Activated T-cell treated with anti-CD3 and anti-CD28 coated beads for 24 hours (primary cell): ENCODE results near the gene FGD1.

Source experiments
- DNase-seq: peaks from one replicate; pipeline ENCODE4 v3.0.0-alpha.2; 2020; ENCODE audit warnings: low read depth

The FGD1 gene

DNA sequence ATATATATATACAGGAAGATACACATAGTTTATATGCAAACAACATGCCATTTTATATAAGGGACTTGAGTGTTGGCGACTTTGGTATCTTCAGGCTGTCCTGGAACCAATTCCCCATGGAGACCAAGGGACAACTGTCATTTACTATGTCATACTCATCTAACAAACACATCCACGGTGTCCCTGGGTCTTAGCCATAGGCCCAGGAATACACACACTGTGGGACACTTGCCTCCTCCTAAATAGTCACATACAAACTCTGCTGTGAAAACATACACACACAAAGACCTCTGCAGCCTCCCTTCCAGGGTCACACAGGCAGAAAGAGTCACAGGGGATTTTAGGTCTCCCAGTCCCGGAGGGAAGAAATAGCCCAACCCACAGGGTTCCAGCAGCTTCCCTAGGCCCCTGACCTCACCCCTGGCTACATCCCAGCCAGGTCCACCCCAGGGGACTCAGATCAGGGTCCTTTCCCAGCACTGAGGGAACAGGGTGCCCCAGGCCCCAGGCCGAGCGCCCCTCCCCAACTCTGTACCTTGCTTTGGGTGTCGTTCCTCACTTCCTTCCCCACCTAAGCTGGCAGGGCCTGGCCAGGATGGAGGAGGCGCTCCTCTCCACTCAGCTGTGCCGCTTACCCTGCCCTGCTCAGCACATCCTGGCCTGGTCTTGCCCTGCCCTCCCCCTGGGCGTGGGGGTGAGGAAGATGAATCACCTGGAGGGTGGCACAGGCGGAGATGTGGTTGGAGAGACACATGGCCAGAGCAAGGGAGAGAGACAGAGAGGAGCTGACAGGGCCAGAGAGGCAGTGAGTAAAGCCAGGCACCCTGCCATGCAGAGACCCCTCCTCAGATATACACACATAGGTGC lies 21.8 kb downstream of the FGD1 start:
- DNase-seq, result no peak

DNA sequence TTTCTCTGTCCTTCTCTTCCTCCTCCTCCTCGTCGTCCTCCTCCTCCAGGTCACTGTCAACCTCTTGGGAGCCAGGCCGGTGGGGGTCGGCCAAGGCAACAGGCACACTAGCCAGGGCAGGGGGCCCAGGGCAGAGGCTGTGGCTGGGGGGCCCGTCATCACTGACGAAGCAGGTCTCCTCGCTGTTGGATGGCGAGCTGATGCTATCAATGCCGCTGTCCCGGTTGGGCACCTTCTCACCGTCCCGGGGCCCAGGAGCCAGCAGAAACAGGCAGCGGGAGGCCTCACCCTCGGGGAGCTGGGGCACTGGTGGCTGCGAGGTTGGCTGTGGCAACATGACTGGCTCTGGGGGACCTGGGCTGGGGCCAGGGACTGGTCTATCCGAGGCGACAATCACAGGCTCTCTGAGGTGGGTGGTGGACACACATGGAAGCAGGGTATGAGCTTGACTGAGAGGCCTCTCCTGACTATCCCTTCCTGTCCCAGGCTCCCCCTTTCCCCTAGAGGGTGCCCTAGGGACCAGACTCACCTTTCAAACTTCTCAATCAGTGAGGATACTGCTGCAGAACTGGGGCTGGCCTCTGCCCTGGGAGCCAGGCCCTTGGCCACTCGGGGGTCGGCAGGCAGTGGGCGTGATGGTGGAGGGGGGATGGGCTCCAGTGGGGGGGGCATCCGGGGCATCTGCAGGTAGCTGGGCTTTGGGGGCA lies 25.8 kb downstream of the FGD1 start:
- no peak for DNase-seq

DNA sequence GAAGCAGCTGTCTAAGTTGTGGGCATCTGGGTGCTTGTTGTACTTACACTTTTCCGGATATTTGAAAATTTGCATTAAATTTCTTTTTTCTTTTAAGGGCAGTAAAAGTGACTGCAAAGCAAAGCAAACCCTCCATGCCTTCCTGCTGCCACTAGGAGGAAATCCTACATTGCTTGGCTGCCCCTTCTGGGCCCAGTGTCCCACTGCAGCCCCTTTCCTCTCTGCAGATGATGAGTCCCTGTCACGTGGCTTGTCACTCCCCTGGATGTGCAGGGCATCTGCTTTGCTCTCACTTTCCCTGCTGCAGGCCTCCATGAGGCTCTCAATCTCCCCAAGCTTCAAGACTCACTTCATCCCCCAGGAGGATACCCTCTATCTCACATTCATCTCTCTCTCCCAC lies 43.1 kb downstream of the FGD1 start:
- DNase-seq, result no peak

DNA sequence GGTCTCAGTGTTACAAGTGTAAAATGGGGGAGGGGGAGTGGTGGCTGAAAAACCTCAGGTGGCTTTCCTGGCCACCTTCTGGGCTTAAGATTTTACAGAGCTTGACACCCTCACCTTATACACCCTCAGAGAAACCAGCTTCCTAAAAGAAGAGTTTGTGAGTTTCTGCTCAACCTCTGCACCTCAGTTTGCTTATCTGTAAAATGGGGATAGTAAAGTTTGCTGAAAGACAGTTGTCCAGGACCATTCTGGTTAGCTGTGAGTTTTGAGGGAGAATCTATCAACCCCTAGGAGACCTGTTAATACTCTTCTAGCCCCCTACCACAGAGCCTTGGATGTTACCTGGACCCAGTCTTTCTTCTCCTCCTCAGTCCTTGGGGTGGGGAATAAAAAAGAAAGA lies 46.1 kb downstream of the FGD1 start:
- no peak for DNase-seq

DNA sequence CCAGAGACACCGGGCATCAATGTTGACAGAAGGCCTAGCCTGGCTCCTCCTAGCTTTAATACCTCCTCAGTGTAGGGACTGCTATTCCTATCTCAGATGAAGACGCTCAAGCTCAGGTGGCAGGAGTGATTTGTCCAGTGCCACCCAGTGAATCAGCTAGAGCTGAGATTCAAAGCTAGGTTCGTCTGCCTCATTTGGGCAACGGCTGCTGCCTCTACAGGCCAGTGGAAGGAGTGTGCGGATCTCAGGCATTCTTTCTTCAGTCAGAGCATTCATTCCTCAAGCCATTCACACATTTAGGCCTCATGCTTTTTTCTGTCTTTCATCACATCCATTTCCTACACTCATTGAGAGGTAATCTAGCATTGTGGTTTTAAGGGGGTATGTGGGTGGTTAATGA lies 48.6 kb downstream of the FGD1 start:
- no peak for DNase-seq

DNA sequence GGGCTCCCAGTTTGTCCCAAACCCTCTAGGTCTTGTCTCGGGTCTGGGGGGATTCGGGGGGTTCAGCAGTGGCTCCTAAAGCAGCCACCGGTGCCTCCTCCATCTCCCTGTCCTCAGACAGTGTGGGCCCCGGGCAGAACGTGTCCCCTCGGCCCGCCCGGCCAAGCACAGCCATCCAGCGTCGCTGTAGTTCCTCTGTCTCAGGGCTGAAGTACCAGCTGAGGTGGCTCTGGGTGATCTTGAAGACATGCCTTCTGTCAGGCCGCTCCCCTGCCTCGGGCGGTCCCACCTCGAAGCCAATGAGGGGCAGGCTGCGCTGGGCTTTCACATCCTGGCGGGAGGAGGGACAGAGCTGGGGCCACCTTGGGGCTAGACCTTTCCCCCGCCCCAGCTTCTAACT lies 50.0 kb downstream of the FGD1 start:
- DNase-seq, result no peak

DNA sequence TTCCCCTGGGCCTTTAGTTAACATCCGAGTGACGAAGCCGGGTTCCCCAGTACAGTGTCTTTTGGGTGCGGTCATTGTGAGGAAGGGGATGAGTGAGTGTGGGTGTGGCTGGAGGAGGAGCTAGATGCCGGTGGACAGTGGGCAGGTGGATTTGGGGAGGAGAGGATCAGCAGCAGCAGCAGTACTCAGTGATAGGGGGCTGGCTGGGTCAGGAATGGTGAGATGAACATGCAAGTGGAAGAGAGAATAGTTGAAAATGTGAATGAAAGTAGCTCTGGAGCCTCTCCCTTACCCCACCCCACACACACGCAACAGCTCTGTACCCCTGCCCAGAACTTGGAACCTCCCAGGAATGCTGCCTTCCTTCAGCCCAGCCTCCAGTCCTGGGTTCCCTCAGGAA lies 51.3 kb downstream of the FGD1 start:
- no peak for DNase-seq

DNA sequence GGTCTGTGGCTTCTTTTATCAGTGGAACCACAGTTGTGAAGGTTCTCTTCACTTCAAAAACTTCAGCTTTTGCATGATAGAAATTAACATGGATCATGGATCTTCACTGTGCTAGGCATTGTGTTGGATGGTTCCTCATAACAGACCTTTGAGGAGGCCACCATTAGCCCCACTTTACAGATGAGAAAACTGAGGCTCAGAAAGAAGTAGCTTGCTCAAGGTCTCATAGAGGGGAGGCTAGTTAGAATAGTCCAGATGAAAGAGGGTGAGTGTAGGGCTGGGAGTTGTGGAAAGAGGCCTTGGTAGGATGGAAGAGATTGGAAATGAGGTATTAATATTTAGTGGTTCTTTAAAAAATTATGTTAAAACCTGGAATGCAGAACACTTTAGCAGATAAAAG lies 53.2 kb downstream of the FGD1 start:
- DNase-seq, result no peak

DNA sequence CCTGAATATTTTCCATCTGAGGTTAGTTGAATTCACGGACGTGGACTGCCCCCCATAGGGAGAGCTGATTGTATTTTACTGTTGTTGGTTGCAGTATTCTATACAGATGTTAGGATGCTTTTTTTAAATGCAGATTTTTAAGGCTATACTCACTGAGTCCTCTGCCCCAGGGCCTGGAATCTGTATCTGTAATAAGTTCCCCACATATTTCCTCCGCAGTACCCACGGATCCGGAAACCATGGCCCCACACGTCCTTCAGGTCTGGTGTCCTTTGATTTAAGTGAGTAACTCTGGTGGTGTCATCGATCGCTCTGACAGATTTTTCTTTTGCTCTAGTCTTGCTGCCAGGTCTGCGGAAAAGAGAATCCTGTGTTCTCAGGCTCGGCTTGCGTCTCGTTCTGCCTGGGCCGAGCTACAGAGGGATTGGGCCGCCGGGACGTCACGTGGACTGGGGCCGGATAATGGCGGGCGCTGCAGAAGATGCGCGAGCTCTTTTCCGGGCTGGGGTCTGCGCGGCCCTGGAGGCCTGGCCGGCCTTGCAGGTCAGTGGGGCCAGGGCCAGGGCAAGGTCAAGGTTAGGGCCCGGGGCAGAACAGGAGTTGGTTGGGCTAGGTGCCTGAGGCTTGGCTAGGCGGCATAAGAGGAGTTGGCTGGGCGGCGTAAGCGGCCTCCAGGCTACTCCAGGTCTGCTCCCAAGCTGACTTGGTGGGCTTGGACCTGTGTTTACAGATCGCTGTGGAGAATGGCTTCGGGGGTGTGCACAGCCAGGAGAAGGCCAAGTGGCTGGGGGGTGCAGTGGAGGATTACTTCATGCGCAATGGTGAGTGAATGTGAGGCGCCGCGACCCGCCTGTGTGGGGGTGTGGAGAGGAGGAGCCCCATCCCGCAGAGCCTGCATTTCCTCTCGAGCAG lies 55.8 kb downstream of the FGD1 start, which contains the start of gene TSR2:
Gene TSR2 (plus strand): TSS at position 445 of the 912 bp plus-strand sequence. CDS start 18 bp downstream, at position 463.
- DNase-seq, result peak; percentile 69

DNA sequence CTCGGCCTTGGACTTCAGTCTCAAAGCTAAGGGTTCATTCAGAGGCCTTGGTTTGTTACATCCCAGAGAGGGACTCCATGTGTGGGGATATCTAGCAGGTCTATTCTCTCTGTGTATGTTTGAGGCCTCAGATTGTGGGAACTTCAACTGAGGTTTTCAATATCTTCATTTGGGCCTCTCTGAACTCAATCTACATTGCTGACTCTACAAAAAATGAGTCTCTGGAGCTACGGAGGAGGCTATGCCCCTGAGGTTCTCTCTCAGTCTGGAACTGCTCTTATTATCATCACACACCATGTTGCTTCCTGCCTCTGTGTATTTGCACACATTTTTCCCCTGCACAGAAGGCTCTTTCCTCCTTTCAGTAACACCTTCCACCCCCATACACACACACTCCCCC lies 60.9 kb downstream of the FGD1 start:
- no peak for DNase-seq

DNA sequence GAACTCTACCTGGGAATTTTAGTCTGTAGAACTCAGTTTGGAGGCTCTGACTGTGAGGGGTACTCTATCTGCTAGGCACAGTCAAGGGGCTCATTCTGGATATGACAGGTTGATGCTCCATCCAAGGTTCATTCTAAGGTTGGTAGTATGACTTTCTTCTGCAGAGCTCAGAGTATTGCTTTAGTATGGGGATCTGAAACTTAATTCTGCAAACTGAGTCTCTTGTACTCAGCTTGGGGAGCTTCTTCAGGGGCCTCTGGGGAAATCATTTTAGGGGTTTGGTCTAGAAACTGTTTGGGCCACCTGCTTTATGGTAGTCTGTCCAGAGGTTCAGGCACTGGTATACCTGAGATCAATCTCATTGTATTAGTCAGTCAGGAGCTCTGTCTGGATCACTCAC lies 65.5 kb downstream of the FGD1 start:
- DNase-seq, result no peak

DNA sequence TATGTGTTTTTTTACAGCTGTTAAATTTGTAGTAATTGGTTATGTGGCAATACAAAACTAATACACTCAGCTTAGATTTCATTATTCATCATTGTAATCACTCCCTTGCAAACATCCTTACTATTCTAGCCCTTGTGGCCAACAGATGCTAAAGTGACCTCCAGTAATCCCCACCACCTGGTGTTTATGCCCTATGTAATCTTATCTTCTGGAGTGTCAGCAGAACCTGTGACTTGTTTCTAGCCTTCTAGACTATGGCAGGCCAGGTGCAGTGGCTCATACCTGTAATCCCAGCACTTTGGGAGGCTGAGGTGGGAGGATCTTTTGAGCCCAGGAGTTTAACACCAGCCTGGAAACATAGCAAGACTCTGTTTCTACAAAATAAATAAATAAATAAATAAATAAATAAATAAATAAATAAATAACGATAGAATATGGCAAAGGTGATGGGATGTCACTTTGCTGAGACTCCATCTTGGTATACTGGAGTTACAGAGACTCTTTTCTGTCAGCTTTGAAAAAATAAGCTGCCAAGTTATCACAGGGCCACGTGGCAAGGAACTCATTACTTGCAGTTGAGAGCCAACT lies 68.1 kb downstream of the FGD1 start:
- no peak for DNase-seq

DNA sequence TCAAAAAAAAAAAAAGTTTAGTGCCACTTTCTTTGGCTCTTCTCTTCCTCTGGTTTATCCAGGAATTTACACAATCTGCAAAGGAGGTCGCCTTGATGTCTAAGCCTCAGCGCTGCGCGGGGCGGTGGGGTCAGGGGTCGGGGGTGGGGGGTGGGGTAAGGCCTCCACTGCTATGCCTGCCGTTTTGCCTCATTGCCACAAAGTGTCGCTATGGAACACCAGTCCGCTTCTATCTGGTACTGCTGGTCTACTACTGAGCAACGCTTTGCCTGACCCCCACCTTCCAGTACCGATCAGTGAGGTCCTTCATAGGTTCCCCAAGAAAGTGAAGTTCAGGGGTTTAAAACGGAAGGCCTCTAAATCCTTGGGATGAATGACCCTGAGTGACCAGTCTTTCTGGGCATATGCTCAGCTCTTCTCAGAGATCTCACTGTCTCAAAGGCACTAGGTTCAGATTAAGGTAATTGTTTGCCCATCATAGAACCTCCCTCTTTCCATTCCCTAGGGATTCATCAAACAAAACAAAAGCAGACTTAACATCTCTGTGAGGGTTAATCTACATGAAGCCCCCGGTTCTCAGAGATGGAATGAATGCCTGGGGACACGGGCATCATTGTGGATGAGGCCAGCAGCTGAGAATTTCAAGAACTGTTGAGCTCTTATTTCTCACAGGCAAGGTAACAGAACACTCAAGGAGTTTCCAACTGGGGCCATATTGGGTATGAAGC lies 72.7 kb downstream of the FGD1 start:
- no peak for DNase-seq

DNA sequence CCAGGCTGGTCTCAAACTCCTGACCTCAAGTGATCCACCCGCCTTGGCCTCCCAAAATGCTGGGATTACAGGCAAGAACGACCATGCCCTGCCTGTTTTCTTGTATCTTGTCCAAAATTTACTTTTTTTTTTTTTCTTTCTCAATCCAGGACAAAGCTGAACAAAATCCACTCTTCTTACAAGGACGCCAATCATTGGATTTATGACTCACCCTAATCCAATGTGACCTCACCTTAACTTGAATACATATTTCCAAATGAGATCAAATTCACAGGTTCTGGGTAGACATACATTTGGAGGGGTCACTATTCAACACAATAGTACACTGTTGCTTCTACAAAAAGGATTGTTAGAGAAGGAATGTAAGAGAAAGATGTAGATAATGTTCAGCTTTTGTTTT lies 73.9 kb downstream of the FGD1 start:
- DNase-seq, result no peak

DNA sequence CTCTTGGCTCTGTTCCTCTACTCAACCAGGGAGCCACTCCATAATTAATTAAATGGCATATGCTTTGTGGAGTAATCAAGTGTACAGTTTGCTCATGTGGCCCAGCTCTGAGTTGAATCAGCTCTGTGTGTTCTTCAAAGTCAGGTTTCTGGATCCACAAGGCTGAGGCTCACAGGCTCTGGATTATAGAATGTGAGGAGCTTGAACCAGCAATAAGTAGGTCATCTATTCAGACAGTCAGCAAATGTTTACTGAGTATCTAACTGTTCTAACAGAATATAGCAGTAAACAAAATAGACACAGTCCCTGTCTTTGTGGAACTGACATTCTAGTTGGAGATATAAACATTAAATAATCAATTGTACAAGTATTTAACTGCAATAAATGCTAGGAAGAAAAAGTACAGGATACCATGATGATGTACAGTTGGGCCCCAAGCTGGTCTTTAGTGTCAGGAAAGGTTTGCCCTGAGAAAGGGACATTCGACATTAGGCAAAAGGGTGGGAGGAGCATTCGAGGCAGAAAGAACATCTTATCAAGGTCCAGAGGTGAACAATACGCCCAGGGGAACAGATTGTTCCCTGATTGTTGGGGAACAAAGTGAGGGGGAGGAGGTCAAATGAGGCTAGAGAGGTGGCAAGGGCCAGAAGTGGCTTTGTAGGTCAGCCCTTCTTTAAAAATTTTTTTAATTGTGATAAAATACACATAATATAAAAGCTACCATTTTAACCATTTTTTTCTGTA lies 76.3 kb downstream of the FGD1 start:
- no peak for DNase-seq

DNA sequence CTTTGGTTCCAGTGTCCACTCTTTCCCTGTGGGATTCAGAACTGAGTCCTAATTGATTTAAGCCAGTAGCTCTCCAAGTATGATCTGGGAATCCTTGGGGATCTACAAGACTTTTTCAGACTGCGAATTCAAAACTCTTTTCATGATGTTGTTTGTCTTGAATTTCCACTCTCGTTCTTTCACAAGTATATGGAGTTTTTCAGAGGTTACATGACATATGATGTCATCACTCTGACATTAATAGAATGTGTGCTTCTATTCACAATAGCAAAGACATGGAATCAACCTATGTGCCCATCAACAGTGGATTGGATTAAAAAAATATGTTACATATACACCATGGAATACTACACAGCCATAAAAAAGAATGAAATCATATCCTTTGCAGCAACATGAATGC lies 79.1 kb downstream of the FGD1 start:
- no peak for DNase-seq

DNA sequence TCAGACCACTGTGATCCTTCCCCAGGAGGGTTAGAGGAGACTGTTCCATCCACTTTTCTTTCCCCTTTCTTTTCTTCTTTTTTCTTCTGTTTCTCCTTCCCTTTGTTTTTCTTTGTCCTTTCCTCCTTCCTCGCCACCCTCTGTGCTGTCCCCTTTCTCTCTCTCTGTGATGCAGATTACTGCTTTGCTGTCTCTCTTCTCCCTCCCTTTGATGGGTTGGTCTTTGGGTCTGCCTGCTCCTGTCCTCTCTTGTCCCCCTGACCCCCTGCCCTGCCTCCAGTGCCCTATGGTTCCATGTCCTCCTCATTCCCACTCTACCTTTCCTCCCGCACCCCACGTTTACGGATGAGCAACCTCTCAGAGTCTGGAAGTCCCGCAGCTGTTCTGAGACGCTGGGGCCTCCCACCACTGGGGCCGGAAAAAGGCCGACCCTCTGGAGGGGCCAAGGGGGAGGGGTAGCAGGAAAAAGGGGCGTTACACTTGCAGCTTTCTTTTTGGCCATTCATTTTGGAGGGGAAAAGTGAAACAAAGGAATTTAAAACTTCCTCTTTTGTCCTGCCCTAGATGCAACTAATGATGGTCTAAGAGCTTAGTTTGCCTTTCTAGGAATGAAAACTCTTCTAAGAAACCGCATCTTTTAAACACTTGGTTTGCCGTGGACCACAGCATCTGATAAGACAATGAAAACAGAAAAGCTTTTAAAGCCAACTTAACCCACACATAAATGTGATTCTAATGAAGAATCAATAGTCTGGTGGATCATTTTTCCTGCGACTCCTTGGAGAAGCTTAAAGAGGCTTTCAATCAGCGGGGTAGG lies 80.3 kb downstream of the FGD1 start:
- no peak for DNase-seq

DNA sequence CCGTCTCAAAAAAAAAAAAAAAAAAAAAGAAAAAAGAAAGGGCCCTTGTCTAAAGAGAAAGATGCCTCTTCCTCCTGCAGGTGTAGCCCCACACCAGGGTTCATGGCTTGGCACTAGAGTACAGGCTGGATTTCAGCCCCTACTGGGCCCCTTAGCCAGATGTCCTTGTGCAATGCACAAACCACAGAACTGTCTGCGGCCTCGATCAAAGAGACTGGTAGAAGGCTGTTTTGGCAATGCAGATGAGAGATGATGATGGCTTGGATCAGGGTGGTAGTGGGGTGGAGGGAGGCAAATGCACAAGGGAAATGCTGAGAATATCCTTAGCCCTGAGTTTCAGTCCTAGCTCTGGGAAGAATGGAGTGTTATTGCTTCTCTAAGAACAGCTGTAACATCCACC lies 82.3 kb downstream of the FGD1 start:
- DNase-seq, result no peak

DNA sequence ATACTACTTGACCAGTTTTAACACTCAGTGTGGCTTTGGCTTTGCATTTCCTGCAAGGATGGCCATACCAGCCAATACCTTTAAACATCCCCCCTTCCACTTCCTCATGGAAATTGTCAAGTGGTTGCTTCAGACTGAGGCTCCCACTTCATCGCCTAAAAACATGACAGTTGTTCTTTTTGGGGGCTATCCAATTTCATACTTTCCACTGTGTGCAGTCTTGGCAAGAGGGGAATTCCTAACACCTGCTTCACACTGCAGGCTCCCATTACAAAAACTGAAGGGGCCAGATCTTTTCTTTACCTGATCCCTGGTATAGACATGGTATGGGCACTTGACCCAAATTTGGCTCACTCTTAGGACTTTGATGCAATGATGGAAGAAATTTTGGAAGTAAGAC lies 84.3 kb downstream of the FGD1 start:
- DNase-seq, result no peak

DNA sequence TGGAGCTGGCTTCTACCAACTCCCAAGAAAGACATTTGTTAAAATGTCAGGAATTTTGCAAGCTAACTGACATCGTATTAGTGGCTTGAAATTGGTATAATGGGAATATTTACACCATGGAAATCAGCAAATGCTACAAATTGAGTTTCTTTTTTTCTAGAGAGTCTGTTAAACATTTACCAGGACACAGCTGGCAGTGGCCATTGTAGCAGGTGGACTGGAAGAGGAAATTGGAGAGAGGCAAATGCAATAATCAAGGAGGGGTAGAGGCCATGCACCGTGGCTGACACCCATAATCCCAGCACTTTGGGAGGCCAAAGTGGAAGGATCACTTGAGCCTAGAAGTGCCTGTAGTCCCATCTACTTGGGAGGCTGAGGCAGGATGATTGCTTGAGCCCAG lies 88.8 kb downstream of the FGD1 start:
- DNase-seq, result no peak
